HCT116 (cell line): ENCODE measurements around the gene FAT1.

Source experiments
- CEBPB ChIP-seq: IDR thresholded peaks from 2 replicates; pipeline ENCODE4 v1.6.1; 2012; ENCODE audit warnings: low read depth
- CTCF ChIP-seq, 3 experiments: fragments of 200-600 bp in 1 of 3; sonication (generic) in 1 of 3; IDR thresholded peaks in 2 of 3; conservative IDR thresholded peaks in 1 of 3; 2 replicates each; pipeline ENCODE4 v1.5.1; 2012 to 2017; ENCODE audit warnings: low read depth in 2 of 3, low read length in 2 of 3, antibody characterized with exemption in 1 of 3, borderline replicate concordance in 1 of 3, control low read depth in 1 of 3, mild to moderate bottlenecking in 1 of 3, mixed read lengths in 1 of 3, mixed run types in 1 of 3, moderate library complexity in 1 of 3; ENCODE audit not compliant: insufficient read depth in 1 of 3
- POLR2A ChIP-seq: IDR thresholded peaks from 2 replicates; pipeline ENCODE4 v1.7.0; 2011; ENCODE audit warnings: borderline replicate concordance; ENCODE audit not compliant: insufficient read depth, insufficient read length; ENCODE audit errors: extremely low read depth

DNA sequence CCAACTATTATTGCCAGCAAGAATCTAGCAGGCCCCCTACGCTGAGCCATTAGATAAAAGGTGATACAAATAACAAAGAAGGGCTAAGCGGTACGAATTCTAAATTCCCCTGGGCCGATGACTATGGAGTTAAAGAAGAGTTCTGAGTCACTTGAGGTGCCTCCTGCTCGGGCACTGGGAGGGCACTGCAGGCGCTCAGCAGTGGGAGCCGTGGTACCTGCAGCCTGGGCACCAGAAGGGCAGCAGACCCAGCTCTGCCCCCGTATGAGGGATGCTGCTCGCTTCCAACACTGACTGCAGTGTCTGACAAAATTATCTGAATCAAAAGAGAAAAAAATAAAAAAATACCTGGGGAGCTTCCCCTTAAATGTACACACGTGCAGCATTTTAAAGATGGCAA, 124.2 kb downstream of the FAT1 start:
- TF ChIP-seq CTCF (IDR thresholded peaks at IDR 0.05 in 2 of 3, conservative IDR thresholded peaks at IDR 0.05 in 1 of 3; ENCODE audit: borderline replicate concordance in 1 of 3, insufficient read depth in 1 of 3, low read depth in 2 of 3, low read length in 2 of 3) (no peak), CEBPB (no peak), POLR2A (no peak)
